ENCODE data around the gene COQ10B.
A peak's percentile ranks its signal among the peaks of the same experiment; 100 is the strongest.

The COQ10B gene

DNA sequence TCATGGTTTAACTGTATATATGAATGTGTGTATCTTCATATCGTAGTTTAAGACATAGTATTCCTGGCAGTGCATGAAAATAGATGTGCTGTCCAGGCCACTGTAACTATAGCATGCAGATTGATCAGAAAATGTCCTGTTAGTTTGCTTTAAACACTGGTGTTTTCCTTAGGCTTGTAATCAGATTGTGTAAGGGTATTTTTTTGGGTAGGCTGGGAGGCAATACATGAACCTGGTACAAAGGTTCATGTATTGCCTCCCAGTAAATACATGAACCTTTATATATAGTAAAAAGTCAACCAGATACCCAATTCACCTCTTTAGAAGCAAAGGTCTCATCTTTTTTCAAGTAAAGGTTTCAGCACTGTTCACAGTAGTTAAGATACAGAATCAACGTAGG lies 1.6 kb downstream of the COQ10B start:
- WGBS, result 91% methylated on average over 2 of the region's 2 CpGs
- Histone ChIP-seq H2AK5ac (ENCODE audit: low read length, severe bottlenecking) (no peak overlapping the region), H3K79me1 (replicated peaks; ENCODE audit: low read length, poor library complexity, severe bottlenecking) (peaks cover 2% of the 10 kb centered on the region), H2BK5ac (ENCODE audit: low read depth, low read length, poor library complexity, severe bottlenecking) (no peak overlapping the region), H4K8ac (ENCODE audit: low read length) (no peak overlapping the region), H2BK15ac (ENCODE audit: low read depth, poor library complexity, severe bottlenecking) (no peak overlapping the region), H3K27me3 (ENCODE audit: control insufficient read depth in 1 of 2, insufficient read depth in 1 of 2, low read length in 2 of 2) (no peaks in the 10 kb centered on the region), H3K4ac (ENCODE audit: low read depth in 1 of 2, low read length in 2 of 2) (no peak overlapping the region), H3K9ac (ENCODE audit: low read length) (peak overlapping the region; percentile 99), H3K4me3 (ENCODE audit: insufficient read depth in 1 of 2, low read depth in 1 of 2, low read length in 2 of 2) (peak overlapping the region in 1 of 2 experiments; percentile 84), H3K23ac (ENCODE audit: low read length in 2 of 2) (no peak overlapping the region), H2AFZ (ENCODE audit: low read depth, low read length) (no peak overlapping the region), H3K9me3 (ENCODE audit: control insufficient read depth, low read length) (no peaks in the 10 kb centered on the region), H4K91ac (ENCODE audit: low read length) (no peak overlapping the region), H3K4me2 (ENCODE audit: low read length, poor library complexity, severe bottlenecking) (peak overlapping the region; percentile 63), H3K14ac (ENCODE audit: low read length in 2 of 2) (no peak overlapping the region), H3K36me3 (ENCODE audit: control insufficient read depth in 1 of 2, insufficient read depth in 2 of 2, low read depth in 1 of 2, low read length in 2 of 2) (peaks cover 4 to 15% of the 10 kb centered on the region in 2 experiments), H2BK12ac (ENCODE audit: low read length in 2 of 2) (no peak overlapping the region), H3K27ac (ENCODE audit: low read length, poor library complexity, severe bottlenecking) (no peak overlapping the region), H3K4me1 (ENCODE audit: control insufficient read depth, insufficient read depth, low read depth, low read length) (peaks cover 8% of the 10 kb centered on the region), H3K18ac (ENCODE audit: low read depth in 1 of 2, low read length in 2 of 2) (no peak overlapping the region), H2BK120ac (ENCODE audit: low read depth, low read length) (no peak overlapping the region)
- DNase-seq, result peak; percentile 21

GRCh38 chr2:197455428-197455827 lies 2.1 kb downstream of the COQ10B start:
- H3K9me3 ChIP-seq (ENCODE audit: control insufficient read depth, low read length), result no peaks in the 10 kb centered on the region
- no peak overlapping the region for H3K27ac ChIP-seq (ENCODE audit: low read length, poor library complexity, severe bottlenecking)
- no peak overlapping the region for H2BK120ac ChIP-seq (ENCODE audit: low read depth, low read length)
- H2AK5ac ChIP-seq (ENCODE audit: low read length, severe bottlenecking), result no peak overlapping the region
- no peak overlapping the region for H3K18ac ChIP-seq (ENCODE audit: low read depth in 1 of 2, low read length in 2 of 2)
- H2AFZ ChIP-seq (ENCODE audit: low read depth, low read length), result no peak overlapping the region
- H3K4me3 ChIP-seq (ENCODE audit: insufficient read depth in 1 of 2, low read depth in 1 of 2, low read length in 2 of 2), result peak overlapping the region in 1 of 2 experiments; percentile 84
- no peak for DNase-seq
- peaks cover 8% of the 10 kb centered on the region for H3K4me1 ChIP-seq (ENCODE audit: control insufficient read depth, insufficient read depth, low read depth, low read length)
- H4K8ac ChIP-seq (ENCODE audit: low read length), result no peak overlapping the region
- no peaks in the 10 kb centered on the region for H3K27me3 ChIP-seq (ENCODE audit: control insufficient read depth in 1 of 2, insufficient read depth in 1 of 2, low read length in 2 of 2)
- H3K36me3 ChIP-seq (ENCODE audit: control insufficient read depth in 1 of 2, insufficient read depth in 2 of 2, low read depth in 1 of 2, low read length in 2 of 2), result peaks cover 6 to 20% of the 10 kb centered on the region in 2 experiments
- H4K91ac ChIP-seq (ENCODE audit: low read length), result no peak overlapping the region
- peak overlapping the region; percentile 99 for H3K9ac ChIP-seq (ENCODE audit: low read length)
- H3K14ac ChIP-seq (ENCODE audit: low read length in 2 of 2), result no peak overlapping the region
- no peak overlapping the region for H3K23ac ChIP-seq (ENCODE audit: low read length in 2 of 2)
- H2BK15ac ChIP-seq (ENCODE audit: low read depth, poor library complexity, severe bottlenecking), result no peak overlapping the region
- peak overlapping the region; percentile 49 for H3K4me2 ChIP-seq (ENCODE audit: low read length, poor library complexity, severe bottlenecking)
- peaks cover 3% of the 10 kb centered on the region for H3K79me1 ChIP-seq (replicated peaks; ENCODE audit: low read length, poor library complexity, severe bottlenecking)
- H2BK5ac ChIP-seq (ENCODE audit: low read depth, low read length, poor library complexity, severe bottlenecking), result no peak overlapping the region
- H3K4ac ChIP-seq (ENCODE audit: low read depth in 1 of 2, low read length in 2 of 2), result no peak overlapping the region
- WGBS, result 100% methylated on average over 1 of the region's 1 CpG
- H2BK12ac ChIP-seq (ENCODE audit: low read length in 2 of 2), result peak overlapping the region in 1 of 2 experiments; percentile 10

DNA sequence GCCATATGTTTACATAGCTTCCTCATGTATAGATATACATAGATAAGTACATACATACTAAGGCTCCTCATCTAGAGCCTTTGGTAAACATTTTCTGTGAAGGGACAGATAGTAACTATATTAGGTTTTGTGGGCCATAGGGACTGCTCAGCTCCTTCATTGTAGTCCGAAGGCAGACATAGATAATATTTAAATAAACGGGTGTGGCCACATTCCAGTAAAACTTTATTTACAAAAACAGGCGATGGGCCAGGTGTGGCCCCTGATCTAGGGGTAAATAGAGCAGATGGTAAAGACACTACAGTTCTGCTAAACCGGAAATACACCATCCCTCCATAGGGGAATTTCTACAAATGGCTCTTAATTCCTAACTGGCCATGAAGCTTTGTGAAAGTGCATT lies 7.3 kb downstream of the COQ10B start:
- no peak overlapping the region for H4K91ac ChIP-seq (ENCODE audit: low read length)
- H2BK12ac ChIP-seq (ENCODE audit: low read length in 2 of 2), result no peak overlapping the region
- peaks cover 21 to 66% of the 10 kb centered on the region in 2 experiments for H3K36me3 ChIP-seq (ENCODE audit: control insufficient read depth in 1 of 2, insufficient read depth in 2 of 2, low read depth in 1 of 2, low read length in 2 of 2)
- H2AK5ac ChIP-seq (ENCODE audit: low read length, severe bottlenecking), result no peak overlapping the region
- H3K9ac ChIP-seq (ENCODE audit: low read length), result no peak overlapping the region
- H2BK120ac ChIP-seq (ENCODE audit: low read depth, low read length), result no peak overlapping the region
- no peak for DNase-seq
- H3K27me3 ChIP-seq (ENCODE audit: control insufficient read depth in 1 of 2, insufficient read depth in 1 of 2, low read length in 2 of 2), result no peaks in the 10 kb centered on the region
- no peak overlapping the region for H4K8ac ChIP-seq (ENCODE audit: low read length)
- no peak overlapping the region for H3K4me2 ChIP-seq (ENCODE audit: low read length, poor library complexity, severe bottlenecking)
- no peak overlapping the region for H2BK15ac ChIP-seq (ENCODE audit: low read depth, poor library complexity, severe bottlenecking)
- no peak overlapping the region for H3K14ac ChIP-seq (ENCODE audit: low read length in 2 of 2)
- H3K79me1 ChIP-seq (replicated peaks; ENCODE audit: low read length, poor library complexity, severe bottlenecking), result peaks cover 7% of the 10 kb centered on the region
- no peak overlapping the region for H3K4ac ChIP-seq (ENCODE audit: low read depth in 1 of 2, low read length in 2 of 2)
- H2BK5ac ChIP-seq (ENCODE audit: low read depth, low read length, poor library complexity, severe bottlenecking), result no peak overlapping the region
- H2AFZ ChIP-seq (ENCODE audit: low read depth, low read length), result no peak overlapping the region
- H3K4me1 ChIP-seq (ENCODE audit: control insufficient read depth, insufficient read depth, low read depth, low read length), result peaks cover 5% of the 10 kb centered on the region
- 87% methylated on average over 4 of the region's 4 CpGs for WGBS
- H3K4me3 ChIP-seq (ENCODE audit: insufficient read depth in 1 of 2, low read depth in 1 of 2, low read length in 2 of 2), result peak overlapping the region in 1 of 2 experiments; percentile 12
- H3K27ac ChIP-seq (ENCODE audit: low read length, poor library complexity, severe bottlenecking), result no peak overlapping the region
- H3K9me3 ChIP-seq (ENCODE audit: control insufficient read depth, low read length), result no peaks in the 10 kb centered on the region
- H3K18ac ChIP-seq (ENCODE audit: low read depth in 1 of 2, low read length in 2 of 2), result no peak overlapping the region
- H3K23ac ChIP-seq (ENCODE audit: low read length in 2 of 2), result no peak overlapping the region

GRCh38 chr2:197461057-197461456 lies 7.7 kb downstream of the COQ10B start:
- H3K23ac ChIP-seq (ENCODE audit: low read length in 2 of 2), result no peak overlapping the region
- H3K9me3 ChIP-seq (ENCODE audit: control insufficient read depth, low read length), result no peaks in the 10 kb centered on the region
- peaks cover 23 to 67% of the 10 kb centered on the region in 2 experiments for H3K36me3 ChIP-seq (ENCODE audit: control insufficient read depth in 1 of 2, insufficient read depth in 2 of 2, low read depth in 1 of 2, low read length in 2 of 2)
- H4K8ac ChIP-seq (ENCODE audit: low read length), result no peak overlapping the region
- no peak overlapping the region for H3K4me2 ChIP-seq (ENCODE audit: low read length, poor library complexity, severe bottlenecking)
- H2BK5ac ChIP-seq (ENCODE audit: low read depth, low read length, poor library complexity, severe bottlenecking), result no peak overlapping the region
- H3K4ac ChIP-seq (ENCODE audit: low read depth in 1 of 2, low read length in 2 of 2), result no peak overlapping the region
- no peak overlapping the region for H3K27ac ChIP-seq (ENCODE audit: low read length, poor library complexity, severe bottlenecking)
- H3K14ac ChIP-seq (ENCODE audit: low read length in 2 of 2), result no peak overlapping the region
- H3K4me1 ChIP-seq (ENCODE audit: control insufficient read depth, insufficient read depth, low read depth, low read length), result peaks cover 5% of the 10 kb centered on the region
- H4K91ac ChIP-seq (ENCODE audit: low read length), result no peak overlapping the region
- peaks cover 8% of the 10 kb centered on the region for H3K79me1 ChIP-seq (replicated peaks; ENCODE audit: low read length, poor library complexity, severe bottlenecking)
- H2AFZ ChIP-seq (ENCODE audit: low read depth, low read length), result no peak overlapping the region
- DNase-seq, result no peak
- H2AK5ac ChIP-seq (ENCODE audit: low read length, severe bottlenecking), result no peak overlapping the region
- no peak overlapping the region for H2BK15ac ChIP-seq (ENCODE audit: low read depth, poor library complexity, severe bottlenecking)
- H3K4me3 ChIP-seq (ENCODE audit: insufficient read depth in 1 of 2, low read depth in 1 of 2, low read length in 2 of 2), result peak overlapping the region in 1 of 2 experiments; percentile 12
- 88% methylated on average over 2 of the region's 2 CpGs for WGBS
- no peak overlapping the region for H2BK120ac ChIP-seq (ENCODE audit: low read depth, low read length)
- H3K9ac ChIP-seq (ENCODE audit: low read length), result no peak overlapping the region
- no peak overlapping the region for H3K18ac ChIP-seq (ENCODE audit: low read depth in 1 of 2, low read length in 2 of 2)
- H2BK12ac ChIP-seq (ENCODE audit: low read length in 2 of 2), result no peak overlapping the region
- no peaks in the 10 kb centered on the region for H3K27me3 ChIP-seq (ENCODE audit: control insufficient read depth in 1 of 2, insufficient read depth in 1 of 2, low read length in 2 of 2)
